Activated CD4-positive, alpha-beta T cell treated with anti-CD3 and anti-CD28 coated beads, Interleukin-10, Interleukin-2, amounts not matched to agents 100 ng/mL and 50 ng/mL, durations not matched to agents 16 hours and 8 hours (primary cell): ENCODE results near the gene EVL.

ENCODE experiments used
- DNase-seq: peaks from one replicate; pipeline ENCODE4 v3.0.0-alpha.2; 2020

EVL gene

DNA sequence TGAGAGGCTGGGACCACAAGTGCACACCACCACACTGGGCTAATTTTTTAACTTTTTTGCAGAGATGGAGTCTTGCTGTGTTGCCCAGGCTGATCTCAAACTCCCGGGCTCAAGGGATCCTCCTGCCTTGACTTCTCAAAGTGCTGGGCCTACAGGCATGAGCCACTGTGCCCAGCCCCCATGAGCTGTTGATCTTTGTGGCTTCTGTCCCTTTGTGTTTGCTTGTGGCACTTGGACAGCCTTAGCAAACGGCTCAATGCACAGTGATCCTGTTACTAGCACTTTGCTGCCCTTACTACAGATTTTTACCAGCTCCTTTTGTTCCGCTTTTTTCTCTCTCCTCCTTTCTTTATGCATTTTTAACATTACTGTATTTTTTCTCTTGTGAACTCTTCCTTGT, 25.3 kb upstream of the EVL start:
- no peak for DNase-seq

DNA sequence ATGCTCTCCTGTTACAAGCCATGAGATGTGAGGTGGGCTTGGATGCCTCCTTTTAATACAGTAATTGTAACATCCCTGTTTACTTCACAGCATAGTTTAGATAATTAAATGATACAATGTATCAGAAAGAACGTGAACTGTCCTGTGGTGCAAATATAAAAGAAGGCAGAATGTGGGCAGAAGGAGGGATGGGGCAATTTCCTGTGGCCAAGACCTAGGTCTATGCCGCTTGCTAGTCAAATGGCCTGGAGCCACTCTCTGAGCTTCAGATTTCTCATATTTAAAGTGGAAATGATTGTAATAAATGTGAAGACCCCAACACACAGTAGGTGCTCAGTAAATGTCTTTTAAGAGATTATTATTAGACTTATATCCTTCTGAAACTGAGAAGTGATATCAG, 24.0 kb upstream of the EVL start:
- DNase-seq = no peak

- no peak for DNase-seq
These were observed 22.9 kb upstream of the EVL start for GRCh38 chr14:100042286-100042685.

GRCh38 chr14:100045642-100046344, 19.4 kb upstream of the EVL start:
- no peak for DNase-seq

GRCh38 chr14:100047600-100047999, 17.6 kb upstream of the EVL start:
- no peak for DNase-seq

GRCh38 chr14:100048786-100049185, 16.4 kb upstream of the EVL start:
- peak; percentile 45 for DNase-seq

DNA sequence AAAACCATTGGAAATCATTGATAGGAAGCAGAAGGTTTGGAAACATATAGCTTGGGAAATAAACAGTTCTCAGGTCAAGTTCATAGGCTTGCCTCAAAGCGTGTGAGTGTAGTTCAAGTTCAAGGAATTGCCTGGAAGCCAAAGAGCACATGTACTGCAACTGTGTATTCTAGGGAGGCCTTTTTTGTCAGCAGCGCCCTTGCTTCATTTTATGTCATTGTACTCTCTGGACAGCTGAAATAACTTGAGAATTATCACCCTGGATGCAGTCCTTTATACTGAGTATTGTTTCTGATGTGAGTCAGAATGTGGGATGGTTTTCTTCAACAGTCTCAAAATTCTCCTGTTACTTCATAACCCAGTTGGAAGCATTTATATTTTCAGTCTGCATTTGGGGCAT, 16.0 kb upstream of the EVL start:
- no peak for DNase-seq

DNA sequence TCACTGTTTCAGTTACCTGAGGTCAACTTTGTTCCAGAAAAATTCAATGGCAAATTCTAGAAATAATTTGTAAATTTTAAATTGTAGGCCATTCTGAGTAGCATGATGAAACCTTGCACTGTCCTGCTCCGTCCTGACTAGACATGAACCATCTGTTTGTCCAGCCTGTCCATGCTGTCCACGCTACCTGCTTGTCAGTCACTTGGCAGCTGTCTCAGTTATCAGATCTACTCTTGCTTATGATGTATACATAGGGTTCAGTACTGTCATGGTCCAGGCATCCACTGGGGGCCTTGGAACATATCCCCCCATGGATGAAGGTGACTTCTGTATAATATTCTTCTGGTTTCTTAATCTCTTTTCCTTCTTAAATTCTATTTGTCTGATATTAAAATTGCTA, 14.1 kb upstream of the EVL start:
- no peak for DNase-seq

DNA sequence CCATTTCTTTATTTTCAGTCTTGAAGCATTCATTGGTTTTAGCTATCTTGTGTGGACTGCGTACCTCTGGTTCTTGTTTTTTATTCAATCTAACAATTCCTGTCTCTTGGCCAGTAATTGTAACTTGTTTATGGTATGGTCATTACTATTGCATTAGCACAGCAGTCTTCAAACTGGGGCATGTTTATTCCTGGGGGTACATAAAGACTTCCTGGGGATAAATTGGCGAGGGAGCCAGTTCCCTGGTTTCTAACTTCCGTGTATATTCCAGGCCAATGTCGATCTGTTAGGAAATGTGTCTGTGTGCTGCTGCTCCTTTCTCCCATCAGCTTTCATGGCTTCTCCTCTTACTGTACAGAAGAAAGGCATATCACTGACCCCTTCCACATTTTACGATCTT, 13.7 kb upstream of the EVL start:
- no peak for DNase-seq

- no peak for DNase-seq
These were observed 12.4 kb upstream of the EVL start for GRCh38 chr14:100052819-100053218.

DNA sequence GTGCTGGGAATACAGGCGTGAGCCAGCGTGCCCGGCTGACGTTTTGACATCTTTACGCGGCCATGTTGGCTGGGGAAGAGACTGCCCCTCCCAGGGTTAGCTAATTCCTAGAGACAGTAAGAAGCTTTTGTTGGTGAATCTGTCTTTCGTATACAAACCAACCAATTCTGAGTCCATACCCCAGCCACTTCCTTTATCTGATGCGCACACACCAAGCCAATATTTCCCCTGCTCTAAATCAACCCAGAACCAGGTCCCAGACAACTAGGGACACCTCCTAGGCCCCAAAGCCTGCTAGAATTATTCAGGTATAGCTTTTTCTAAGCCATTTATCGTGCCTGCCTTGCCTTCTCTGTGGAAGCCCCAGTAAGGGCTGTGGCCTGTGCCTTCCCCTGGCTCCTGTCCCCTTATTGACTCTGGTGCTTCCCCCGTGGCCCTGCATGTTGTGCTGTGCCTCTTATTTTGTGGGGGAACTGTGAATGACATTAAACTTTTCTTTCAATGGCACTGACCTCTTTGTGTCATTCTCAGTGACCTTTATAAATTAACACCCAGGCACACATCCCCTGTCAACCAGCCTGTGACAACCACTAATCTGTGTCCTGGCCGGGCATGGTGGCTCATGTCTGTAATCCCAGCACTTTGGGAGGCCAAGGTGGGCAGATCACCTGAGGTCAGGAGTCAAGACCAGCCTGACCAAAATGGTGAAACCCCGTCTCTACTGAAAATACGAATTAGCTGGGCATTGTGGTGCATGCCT, 10.7 kb upstream of the EVL start:
- DNase-seq = no peak

- DNase-seq = no peak
These were observed 8.8 kb upstream of the EVL start for GRCh38 chr14:100056431-100056830.

- DNase-seq = peak; percentile 42
These were observed 8.0 kb upstream of the EVL start for GRCh38 chr14:100056964-100057795.

GRCh38 chr14:100058777-100059437, 6.3 kb upstream of the EVL start:
- peak; percentile 50 for DNase-seq

DNA sequence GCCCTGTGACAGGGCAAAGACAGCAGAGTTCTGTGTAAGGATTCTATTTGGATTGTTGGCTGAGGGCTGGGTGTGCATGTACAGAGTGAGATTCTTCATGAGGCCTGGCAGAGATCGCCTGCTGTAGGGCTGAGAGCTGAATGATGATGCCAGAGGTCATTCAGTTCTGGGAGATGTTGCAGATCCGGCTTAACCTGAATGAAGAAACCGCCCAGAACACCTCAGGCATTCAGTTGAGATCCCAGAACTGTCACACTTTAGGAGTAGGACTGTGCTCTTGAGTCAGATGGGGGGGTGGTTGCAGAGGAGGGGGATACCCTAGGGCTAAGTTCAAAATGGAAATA, 5.8 kb upstream of the EVL start:
- no peak for DNase-seq

- DNase-seq = no peak
These were observed 4.5 kb upstream of the EVL start for GRCh38 chr14:100060760-100061159.

DNA sequence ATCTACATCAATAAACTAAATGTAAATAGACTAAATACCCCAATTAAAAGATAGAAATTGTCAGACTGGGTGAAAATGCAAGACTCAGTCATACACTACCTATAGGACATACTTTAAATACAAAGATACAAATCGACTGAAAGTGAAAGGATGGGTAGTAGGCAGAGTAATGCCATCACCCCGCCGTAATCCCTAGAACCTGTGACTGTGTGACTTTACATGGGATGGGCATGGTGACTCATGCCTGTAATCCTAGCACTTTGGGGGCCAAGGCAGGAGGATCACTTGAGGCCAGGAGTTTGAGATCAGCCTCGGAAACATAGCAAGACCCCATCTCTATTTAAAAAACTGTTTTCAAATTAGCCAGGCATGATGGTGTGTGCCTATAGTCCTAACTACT, 2.6 kb upstream of the EVL start:
- DNase-seq = peak; percentile 79

- DNase-seq = peak; percentile 78
These were observed 1.8 kb upstream of the EVL start for GRCh38 chr14:100063314-100063941.

DNA sequence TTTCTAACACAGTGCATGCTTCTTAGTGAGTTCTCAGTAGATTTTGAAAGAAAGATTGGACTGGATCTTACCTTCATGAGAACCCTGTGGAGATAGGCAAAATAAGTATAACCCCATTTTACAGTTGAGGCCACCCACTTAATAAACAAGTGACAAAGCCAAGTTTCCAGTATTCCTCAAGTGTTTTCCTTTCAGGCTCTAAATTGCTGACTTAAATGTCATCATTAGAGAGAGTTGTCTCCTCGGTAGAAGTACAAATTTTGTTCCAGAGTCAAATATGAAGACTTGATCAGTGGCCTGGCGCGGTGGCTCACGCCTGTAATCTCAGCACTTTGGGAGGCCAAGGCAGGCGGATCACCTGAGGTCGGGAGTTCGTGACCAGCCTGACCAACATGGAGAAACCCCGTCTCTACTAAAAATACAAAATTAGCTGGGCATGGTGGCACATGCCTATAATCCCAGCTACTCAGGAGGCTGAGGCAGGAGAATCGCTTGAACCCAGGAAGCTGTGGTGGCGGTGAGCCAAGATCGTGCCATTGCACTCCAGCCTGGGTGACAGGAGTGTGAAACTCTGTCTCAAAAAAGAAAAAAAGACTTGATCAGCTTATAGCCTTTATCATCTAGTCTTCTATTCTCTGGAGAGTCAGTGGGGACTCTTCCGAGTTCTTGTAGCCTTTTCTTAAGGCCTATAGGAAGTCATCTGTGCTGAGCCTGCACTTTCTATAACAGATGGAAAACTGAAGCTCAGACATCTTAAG, 708 bp upstream of the EVL start:
- DNase-seq = peak; percentile 47

DNA sequence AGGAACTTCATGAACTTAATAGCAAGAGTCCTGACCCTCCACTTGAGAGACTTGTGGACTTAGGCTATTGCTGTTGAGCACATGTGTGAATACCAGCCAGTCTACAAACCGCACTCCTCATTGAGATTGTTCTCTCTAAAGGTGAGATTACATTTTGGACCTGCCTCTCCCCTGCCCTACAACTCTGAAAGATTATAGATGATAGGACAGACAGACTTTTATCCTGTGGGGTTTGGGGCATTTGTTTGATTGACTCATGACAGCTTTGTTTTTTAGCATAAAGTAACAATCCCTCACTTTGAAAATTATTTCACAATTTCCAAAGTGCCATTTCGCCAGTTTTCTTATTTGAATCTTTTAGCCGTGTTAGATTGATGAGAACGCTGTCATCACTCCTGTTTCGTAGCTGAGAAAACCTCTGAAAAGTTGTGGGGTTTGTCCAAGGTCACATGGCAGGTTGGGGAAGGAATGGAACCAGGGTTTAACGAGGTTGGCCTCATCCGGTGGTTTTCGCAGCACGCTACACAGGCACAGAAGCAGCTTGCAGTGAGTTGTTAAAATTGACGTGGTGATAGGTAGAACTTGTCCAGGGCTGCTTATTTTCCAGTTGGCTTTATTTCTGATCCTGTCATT, 836 bp downstream of the EVL start:
- peak; percentile 93 for DNase-seq

GRCh38 chr14:100066962-100067361, 1.7 kb downstream of the EVL start:
- peak; percentile 75 for DNase-seq

DNA sequence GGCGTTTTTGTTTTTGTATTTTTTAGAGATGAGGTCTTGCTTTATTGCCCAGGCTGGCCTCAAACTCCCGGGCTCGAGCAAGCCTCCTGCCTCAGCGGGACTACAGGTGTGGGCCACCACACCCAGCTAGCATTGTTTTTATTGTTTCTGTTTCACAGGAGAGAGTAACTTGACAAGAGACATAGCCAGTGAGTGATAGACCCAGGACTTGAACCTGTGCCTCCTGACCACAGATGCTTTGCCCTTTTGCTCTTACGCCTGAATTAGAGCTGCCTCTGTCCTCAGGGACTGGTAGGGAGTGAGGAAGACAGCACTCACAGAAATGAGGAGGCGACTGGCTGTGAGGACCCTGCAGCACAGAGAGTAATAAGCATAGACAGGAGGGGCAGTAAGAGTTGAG, 2.3 kb downstream of the EVL start:
- peak; percentile 49 for DNase-seq
